Vagina (tissue), 2 donors: ENCODE data around the gene EPHB1.

Source experiments
- POLR2A ChIP-seq, 2 donors: fragments of 450-650 bp; IDR thresholded peaks; one replicate each; pipeline ENCODE4 v1.6.1; 2017; ENCODE audit warnings: antibody characterized with exemption in 2 of 2, mild to moderate bottlenecking in 2 of 2, moderate library complexity in 2 of 2
- POLR2AphosphoS5 ChIP-seq, 2 donors: sonication (generic); formaldehyde crosslinking; IDR thresholded peaks; one replicate each; pipeline ENCODE4 v1.9.0; 2017; ENCODE audit warnings: antibody characterized with exemption in 2 of 2, mild to moderate bottlenecking in 2 of 2, low read depth in 1 of 2; ENCODE audit not compliant: insufficient read depth in 1 of 2

- TF ChIP-seq POLR2AphosphoS5 (IDR thresholded peaks at IDR 0.05; ENCODE audit: insufficient read depth in 1 of 2, low read depth in 1 of 2) (no peak), POLR2A (IDR thresholded peaks at IDR 0.05) (no peak)
Observed at GRCh38 chr3:135018149-135018923, 223.3 kb downstream of the EPHB1 start.
